ENCODE data around the gene CRPPA.

DNA sequence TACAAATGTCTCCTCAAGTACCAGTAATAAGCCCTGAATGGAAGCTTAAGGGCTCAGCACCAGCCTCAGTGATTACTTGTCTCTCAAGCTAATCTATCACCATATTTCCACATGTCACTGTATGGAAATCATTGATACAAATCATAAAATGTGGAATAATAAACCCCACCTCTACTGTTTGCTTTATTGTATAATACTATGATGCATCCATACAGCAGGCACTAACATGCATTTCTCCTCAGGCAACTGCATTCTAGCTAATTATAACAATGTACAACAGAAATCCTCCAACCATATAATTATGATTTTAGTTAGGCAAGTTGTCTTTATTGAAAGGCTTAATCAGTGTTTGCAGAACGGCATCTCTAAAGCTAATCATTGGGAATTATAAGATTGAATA is 26.2 kb downstream of the CRPPA start:
- TF ChIP-seq, protein P1, sequence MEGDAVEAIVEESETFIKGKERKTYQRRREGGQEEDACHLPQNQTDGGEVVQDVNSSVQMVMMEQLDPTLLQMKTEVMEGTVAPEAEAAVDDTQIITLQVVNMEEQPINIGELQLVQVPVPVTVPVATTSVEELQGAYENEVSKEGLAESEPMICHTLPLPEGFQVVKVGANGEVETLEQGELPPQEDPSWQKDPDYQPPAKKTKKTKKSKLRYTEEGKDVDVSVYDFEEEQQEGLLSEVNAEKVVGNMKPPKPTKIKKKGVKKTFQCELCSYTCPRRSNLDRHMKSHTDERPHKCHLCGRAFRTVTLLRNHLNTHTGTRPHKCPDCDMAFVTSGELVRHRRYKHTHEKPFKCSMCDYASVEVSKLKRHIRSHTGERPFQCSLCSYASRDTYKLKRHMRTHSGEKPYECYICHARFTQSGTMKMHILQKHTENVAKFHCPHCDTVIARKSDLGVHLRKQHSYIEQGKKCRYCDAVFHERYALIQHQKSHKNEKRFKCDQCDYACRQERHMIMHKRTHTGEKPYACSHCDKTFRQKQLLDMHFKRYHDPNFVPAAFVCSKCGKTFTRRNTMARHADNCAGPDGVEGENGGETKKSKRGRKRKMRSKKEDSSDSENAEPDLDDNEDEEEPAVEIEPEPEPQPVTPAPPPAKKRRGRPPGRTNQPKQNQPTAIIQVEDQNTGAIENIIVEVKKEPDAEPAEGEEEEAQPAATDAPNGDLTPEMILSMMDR (CRISPR knock-in tag; IDR thresholded peaks at IDR 0.05) = no peak
- no peak for TF ChIP-seq ASH2L (IDR thresholded peaks at IDR 0.05; ENCODE audit: insufficient read length, low read depth, low read length)
- no peak for TF ChIP-seq MTA3 (CRISPR knock-in tag; IDR thresholded peaks at IDR 0.05)
- TF ChIP-seq MBD4 (IDR thresholded peaks at IDR 0.05; ENCODE audit: borderline replicate concordance, low read length) = no peak
- no peak for TF ChIP-seq TAF1 (CRISPR knock-in tag; IDR thresholded peaks at IDR 0.05)
- TF ChIP-seq SRF (IDR thresholded peaks at IDR 0.05; ENCODE audit: low read depth, low read length) = no peak
- TF ChIP-seq POLR2AphosphoS5 (IDR thresholded peaks at IDR 0.05; ENCODE audit: low read depth, low read length) = no peak
- TF ChIP-seq ZSCAN20 (CRISPR knock-in tag; IDR thresholded peaks at IDR 0.05; ENCODE audit: borderline replicate concordance) = no peak
- TF ChIP-seq, protein P2, sequence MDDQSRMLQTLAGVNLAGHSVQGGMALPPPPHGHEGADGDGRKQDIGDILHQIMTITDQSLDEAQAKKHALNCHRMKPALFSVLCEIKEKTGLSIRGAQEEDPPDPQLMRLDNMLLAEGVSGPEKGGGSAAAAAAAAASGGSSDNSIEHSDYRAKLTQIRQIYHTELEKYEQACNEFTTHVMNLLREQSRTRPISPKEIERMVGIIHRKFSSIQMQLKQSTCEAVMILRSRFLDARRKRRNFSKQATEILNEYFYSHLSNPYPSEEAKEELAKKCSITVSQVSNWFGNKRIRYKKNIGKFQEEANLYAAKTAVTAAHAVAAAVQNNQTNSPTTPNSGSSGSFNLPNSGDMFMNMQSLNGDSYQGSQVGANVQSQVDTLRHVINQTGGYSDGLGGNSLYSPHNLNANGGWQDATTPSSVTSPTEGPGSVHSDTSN (CRISPR knock-in tag; IDR thresholded peaks at IDR 0.05; ENCODE audit: borderline replicate concordance) = no peak
- TF ChIP-seq ZNF883 (CRISPR knock-in tag; IDR thresholded peaks at IDR 0.05; ENCODE audit: not compliant biosample characterization) = no peak
- TF ChIP-seq JUNB (CRISPR knock-in tag; IDR thresholded peaks at IDR 0.05; ENCODE audit: borderline replicate concordance) = no peak
